Right forelimb (tissue), 1 donor: ENCODE measurements around the gene DAG1.
"Not testable (repeated sequence)": the region's sequence is repeated elsewhere in the genome, so short reads cannot be mapped to it uniquely, and the experiment has no call there.

Source experiments
- DNase-seq: peaks from one replicate; pipeline ENCODE4 v3.0.0-alpha.2; 2018

Gene DAG1

DNA sequence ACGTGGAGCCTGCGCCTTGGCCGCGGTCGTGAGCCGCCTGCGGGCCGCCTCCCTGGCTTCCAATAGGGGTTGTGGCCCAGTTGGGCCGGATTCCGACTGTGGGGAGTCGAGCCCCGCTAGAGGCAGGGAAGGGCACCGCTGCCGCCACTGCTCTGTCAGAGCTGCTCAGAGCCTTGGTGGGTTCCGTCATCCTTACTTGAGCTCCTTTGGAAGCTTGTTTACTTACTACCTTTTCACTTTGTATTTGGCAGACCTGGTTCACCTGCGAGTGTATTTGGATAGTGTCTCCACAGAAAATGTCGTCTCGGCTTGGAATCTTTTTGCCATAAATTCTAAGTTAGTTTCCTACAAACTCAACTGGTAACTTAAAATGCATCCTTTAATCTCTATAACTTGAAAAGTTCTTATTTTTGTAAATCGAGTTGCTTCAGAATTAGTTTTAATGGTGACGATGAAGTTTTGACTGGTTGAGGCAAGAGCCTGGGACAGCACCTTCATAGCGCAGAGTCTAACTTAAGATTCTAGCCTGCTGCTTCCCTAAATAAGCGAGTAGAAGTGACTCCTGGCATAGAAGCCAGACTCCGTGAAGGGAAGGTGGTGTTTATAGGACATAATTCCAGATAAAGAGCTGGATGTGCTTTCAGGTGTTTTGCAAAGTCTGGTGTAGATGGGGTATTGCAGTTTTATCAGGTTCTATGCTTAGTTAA, 800 bp downstream of the DAG1 start:
- no peak for DNase-seq

DNA sequence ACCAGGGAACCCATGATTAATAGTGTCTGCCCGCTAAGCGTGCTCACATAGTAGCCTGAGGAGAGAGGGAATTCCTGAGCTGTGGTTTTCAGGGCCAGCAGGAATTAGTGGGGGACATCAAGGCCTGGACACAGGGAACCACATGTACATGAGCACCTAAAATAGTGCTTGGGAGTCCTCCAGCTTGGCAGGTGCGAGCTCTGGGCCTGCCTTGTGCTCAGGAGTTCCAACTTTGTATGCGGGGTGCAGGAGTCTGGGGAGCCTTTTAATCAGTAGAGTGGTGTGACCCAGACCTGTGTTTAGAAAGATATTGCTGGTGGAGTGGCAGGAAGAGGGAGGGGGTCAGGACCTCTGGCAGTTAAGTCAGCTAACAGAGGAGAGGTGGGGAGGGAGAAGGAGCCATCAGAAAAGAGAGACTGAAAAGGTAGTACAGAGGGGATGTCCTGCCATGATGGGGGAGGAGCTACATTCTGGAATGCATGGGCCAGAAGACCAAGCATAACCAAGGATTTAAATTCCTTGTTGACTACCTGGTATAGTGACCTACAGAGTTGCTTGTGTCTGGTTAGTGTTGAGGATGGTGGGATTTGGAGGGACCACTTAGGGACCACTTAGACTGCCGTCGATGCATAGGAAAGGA, 1.9 kb downstream of the DAG1 start:
- DNase-seq: no peak

DNA sequence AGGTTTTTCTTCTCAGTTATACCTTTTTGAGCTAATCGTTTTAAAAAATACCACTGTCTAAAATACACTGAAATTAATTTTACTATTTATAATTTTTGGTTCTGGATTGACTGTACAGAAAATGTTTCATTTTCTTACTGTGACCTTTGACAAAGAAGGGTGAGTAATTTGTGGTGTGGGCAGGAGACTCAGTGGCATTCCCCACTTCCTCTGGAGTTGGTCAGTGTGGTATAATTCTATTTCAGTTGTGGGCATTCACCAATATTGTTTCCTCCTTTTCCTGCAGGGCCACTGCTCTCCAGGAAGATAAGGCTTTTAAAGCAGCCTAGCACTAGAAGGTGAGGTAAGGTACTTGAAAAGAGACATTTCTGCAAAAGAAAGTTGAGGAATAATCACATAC, 6.5 kb downstream of the DAG1 start:
- no peak for DNase-seq

DNA sequence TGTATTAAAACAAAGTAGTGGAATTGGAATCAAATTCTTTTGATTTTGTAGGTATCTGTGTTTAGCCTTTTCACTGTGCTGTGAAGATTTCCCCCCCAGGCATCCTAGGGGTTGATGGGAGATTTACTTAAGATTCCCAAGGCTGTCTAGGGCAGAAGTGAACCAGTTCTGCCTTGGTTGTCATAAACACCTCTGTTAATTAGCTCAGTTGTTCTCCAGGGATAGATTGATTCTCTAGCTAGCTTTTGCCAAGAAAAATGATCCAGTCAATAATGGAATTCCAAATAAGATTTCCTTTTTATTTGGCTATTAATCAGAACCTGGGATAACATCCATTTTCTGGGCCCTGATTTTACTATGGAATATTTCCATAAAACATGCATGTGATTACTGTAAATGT, 12.7 kb downstream of the DAG1 start:
- DNase-seq: no peak

DNA sequence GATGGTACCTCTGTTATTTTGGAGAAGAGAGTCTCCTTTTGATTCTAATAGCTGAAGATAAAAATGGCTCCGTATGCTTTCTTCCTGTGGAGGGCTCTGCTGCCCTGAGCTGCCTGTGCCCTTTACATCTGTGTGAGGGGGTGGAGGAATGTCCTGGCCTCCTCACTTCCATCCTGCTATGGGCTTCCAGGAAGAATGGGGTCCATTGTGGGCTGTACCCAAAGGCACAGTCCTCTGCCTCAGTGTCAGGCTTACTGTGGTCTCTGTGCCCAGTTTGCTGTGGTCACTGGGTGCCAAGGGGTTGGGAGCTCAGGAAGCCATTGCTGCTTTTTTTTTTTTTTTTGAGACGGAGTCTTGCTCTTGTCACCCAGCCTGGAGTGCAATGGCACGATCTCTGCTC, 14.4 kb downstream of the DAG1 start:
- no peak for DNase-seq

DNA sequence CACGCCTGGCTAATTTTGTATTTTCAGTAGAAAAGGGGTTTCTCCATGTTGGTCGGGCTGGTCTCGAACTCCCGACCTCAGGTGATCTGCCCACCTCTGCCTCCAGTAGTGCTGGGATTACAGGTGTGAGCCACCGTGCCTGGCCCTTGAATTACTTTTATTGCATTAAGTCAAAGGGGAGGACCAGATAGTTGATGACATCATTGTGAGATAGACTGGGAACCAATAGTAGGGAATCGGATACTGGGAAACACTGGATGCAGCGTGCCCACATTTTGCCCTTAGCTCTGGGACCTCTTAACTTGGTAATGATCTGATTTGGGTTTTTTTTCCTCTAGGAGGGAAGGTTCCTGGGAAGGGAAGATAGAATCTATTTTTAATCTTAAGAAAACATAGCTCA, 19.2 kb downstream of the DAG1 start:
- no peak for DNase-seq

DNA sequence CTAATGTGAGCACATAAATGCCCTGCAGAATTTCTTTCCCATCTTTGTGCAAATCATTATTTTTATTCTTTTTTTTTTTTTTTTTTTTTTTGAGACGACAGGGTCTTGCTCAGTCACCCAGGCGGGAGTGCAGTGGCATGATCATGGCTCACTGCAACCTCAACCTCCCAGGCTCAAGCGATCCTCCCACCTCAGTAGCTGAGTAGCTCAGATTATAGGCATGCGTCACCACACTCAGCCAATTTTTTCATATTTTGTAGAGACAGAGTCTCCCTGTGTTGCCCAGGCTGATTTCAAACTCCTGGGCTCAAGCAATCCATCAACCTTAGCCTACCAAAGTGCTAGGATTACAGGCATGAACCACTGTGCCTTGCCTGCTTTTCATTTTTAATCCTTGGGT, 22.9 kb downstream of the DAG1 start:
- DNase-seq: no peak

DNA sequence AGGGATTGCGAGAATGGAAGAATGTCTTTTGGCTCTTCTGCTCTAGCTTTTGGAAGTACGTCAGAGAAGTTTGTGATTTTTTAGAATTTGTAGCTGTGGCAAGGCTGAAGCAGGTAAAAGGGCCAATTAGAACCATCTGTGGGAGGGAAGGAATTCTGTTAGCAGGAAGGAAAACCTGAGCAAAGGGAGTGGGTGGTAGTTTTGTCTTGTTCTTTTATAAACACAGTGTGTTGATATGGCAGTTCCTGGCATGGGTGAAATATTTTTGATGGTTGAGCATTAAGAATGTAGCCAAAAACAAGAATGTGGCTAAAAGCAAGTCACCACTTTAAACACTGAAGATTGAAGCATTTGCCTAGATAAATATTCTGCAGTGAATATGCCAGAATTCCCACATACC, 23.8 kb downstream of the DAG1 start:
- DNase-seq: no peak

DNA sequence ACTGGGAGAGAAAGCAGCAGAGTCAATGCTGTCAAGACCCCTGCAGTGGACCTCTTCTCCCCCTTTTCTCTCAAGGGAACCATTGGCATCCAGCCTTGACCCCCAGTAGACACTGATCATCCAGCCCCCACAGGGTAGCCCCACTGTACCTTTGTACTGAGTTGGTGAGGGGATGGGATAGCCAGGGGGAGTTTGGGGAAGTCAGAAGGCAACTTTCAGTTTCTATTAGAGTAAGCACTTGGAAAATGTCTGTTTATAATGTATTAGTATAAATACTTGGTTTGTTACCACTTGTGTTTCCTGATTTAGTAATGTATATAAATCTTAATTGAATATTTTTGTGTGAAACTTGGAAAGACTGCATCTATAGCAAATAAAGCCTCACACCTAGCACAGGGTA, 25.0 kb downstream of the DAG1 start:
- no peak for DNase-seq

DNA sequence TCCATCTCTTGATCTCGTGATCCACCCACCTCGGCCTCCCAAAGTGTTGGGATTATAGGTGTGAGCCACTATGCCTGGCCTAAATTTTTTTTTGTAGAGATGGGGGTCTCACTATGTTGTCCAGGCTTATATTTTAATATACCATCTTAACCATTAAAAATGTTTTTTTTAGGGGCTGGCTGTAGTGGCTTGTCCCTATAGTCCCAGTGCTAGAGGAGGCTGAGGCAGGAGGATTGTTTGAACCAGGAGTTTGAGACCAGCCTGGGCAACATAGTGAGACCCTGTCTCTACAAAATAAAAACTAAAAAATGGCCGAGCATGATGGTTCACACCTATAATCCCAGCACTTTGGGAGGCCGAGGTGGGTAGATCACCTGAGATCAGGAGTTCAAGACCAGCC, 26.8 kb downstream of the DAG1 start:
- DNase-seq: not testable (repeated sequence)

DNA sequence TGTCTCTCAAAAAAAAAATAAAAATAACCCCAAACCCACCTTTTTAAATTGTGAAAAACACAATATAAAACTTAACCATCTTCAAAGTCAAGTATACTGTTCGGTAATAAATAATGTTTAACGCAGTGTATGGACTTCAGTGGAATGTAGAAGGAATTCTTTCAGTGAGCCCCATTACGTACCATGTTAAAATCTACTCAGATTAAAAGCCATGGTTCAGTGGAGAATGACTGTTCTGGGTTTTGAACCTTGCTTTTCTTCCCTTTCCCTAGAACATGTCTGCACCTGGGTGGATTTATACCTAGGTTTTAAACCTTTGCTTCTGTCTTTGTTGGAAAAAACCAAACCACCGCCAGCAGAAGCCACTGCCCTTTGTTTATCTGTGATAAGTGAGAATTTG, 27.5 kb downstream of the DAG1 start:
- no peak for DNase-seq

DNA sequence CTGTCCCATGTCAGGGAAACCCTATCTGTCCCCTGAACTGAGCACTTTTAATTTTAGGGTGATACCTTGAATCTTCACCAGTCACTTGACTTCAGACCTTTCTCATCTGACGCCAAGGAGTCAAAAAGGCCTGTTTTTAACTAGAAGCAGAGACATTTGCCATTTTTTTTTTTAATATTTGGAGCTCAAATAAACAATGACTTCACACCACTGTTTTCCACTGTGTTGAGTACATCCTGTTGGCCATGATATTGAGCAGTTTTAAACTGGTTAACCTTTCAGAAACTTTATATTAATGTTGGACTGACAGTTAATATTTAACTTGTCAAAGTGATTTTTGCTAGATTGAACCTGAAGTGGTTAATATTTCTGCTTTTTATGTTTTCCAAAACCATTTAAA, 28.2 kb downstream of the DAG1 start:
- DNase-seq: no peak

DNA sequence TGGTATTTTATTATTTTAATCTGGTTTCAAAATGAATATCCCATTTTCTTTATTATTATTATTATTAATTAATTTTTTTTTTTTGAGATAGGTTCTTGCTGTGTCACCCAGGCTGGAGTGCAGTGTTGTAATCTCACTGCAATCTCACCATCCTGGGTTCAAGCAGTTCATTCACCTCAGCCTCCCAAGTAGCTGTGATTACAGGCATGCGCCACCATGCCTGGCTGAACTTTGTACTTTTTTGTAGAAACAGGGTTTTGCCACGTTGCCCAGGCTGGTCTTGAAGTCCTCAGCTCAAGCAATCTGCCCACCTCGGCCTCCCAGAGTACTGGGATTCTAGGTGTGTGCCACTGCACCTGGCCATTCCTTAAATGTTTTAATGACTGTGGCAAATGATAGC, 28.6 kb downstream of the DAG1 start:
- DNase-seq: no peak

DNA sequence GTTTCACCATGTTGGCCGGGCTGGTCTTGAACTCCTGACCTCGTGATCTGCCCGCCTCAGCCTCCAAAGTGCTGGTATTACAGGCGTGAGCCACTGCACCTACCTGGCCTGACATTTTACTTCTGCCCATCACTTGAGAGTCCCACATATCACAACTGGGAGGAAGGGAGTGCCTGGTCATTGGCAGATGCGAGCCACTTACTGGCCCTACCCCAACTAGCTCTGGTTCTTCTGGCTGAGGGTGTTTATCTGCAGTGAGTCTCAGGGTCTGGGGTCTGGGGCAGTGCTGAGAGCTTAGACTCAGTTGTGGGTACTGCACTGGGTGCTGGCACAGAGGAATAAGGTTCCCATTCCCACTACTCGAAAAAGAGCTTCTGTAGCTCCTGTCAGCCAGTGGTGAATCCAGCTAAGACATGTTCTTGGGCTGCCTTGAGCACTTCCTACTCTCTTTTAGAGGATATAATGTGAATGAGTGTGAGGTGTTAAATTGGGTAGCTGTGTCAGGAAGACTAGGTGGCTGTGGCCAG, 30.2 kb downstream of the DAG1 start:
- no peak for DNase-seq

DNA sequence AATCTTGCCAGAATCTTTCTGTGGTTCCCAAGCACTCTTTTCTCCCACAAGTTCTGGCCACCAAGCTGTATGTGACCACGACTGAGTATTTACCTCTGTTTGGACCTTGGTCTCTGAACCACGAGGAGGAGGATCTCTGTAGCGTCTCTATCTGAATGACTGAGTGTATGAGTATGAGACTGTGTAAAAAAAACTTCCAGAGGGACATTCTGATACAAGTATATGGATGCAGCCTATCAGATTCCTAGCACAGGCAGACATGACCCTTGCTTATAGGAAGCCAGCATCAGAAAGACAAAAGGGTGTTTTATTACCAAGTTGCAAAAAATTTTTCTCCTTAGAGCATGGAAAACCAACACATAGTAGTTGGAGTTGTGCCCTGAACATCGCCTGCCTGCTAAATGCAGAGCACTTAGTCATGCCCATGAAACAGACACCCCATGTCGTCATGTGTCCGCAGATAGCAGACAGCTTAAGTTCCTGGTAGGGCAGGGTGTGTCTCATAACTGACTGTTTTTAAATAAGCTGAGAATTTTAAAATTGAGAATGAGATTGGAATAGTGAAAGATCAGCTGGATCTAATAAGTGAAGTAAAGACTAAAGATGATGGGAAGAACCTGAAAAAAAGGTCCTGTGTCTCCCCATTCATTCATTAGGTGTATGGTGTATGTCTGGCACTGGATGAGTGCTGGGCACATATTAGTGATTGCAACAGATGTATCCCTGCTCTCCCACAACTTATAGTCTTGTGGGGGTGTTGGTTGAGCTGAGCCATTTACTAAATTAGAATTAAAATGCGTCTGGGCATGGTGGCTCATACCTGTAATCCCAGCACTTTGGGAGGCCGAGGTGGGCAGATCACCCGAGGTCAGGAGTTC, 30.9 kb downstream of the DAG1 start:
- no peak for DNase-seq

DNA sequence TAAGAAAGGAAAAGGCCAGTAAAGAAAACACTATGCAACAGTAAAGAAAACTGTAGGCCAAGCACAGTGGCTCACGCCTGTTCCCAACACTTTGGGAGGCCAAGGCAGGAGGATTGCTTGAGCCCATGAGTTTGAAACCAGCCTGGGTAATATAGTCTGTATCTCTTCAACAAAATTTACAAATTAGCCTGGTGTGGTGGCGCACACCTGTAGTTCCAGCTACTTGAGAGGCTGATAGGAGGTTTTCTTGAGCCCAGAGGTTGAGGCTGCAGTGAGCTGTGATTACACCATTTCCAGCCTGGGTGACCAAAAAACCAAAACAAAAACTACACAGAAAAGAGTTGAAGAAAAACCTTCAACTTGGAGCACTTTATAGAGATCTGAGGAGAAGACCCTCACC, 31.8 kb downstream of the DAG1 start:
- DNase-seq: no peak

DNA sequence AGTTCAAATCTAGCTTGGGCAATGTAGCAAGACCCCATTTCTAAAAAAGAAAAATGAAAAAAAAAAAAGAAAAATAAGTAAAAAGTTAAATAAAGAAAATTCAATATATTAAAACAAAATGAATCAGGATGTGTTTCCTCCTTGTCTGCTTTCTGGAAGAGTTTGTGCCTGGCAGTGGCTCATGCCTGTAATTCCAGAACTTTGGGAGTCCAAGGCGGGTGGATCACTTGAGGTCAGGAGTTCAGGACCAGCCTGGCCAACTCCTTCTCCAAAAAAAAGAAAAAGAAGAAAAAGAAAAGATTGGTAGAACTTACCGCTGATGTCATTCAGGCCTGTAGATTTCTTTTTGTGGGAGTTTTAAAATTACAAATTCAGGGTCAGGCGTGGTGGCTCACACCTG, 36.8 kb downstream of the DAG1 start:
- DNase-seq: no peak

DNA sequence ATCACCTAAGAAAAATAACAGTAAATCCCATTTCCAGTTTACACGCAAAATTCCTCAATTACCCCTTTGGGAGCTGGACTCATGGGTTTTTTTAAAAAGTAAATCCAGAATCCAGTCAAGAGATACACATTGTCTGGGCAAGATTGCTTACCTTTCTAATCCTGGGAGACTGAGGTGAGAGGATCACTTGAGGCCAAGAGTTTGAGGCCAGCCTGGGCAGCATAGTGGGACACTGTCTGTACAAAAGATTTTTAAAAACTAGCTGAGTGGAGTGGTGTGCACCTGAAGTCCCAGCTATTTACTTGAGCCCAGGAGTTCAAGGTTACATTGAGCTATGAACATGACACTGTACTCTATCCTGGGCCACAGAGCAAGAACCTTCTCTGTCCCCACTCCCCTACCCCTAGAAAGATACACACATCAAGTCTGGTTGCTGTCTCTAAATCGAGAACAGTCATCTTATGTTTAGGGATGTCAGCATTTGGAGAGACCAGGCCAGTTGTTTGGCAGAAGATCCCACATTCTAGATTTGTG, 39.0 kb downstream of the DAG1 start:
- DNase-seq: no peak

DNA sequence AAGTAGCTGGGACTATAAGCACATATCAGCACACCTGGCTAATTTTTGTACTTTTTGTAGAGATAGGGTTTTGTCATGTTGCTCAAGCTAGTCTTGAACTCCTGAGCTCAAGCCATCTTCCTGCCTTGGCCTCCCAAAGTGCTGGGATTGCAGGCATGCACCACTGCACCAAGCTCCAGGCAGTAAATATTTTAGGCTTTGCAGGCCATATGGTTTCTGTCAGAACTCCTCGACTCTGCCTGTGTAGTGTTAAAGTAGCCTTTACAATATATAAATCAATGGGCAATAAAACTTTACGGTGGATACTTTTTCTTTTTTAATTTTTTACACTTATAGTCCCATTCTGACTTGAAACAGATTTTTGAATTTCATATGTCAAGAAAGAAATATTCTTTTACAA, 41.6 kb downstream of the DAG1 start:
- no peak for DNase-seq

DNA sequence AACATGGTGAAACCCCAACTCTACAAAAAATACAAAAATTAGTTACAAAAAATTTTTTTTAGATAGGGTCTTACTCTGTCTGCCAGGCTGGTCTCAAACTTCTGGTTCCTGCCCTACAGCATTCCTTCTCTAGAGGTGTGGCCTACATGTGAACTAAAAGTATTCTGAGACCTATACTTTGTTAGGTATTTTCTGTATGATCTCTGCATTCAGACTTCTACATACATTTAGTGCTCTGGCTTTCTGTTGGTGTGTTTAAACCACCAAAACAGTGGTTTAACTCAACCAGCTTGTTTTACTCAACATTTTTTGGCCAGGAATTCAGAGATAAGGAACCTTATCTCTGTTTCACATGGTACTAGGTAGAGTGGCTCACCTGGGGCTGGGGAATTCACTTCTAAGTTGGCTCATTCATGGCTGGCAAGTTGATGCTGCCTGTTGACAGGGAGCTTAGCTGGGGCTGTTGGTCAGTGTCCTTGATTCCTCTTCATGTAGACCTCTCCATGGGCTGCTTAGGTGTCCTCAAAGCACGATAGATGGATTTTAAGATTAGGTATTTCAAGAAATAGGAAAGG, 42.8 kb downstream of the DAG1 start:
- DNase-seq: no peak

DNA sequence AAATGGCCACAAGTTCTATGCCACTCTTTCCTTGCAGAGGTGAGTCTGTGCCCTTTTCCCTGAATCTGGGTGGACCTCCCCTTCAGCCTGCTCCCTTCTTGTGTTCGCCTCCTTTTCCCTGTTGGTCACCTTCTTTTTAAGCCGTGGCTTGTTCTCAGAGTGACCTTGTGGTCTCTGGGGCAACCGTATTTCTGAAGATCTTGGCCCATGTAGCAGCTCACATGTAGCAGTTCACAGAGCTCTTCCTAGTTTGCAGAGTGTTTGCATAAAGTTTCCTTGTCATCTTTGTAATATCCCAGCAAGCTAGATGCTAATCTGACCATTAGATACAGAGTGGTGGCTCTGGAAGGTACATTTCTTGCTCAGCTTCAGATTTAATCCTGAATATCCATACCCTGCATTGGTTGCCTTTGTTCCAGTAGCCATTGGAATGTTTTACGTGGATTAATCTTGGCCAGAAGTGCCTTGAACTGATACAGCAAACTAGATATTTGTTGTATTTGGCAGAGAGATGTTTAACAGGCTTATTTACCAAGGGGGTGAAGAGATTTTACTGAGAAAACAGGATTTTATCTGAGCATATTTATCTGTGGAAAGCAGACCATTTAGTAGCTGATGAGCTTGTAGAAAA, 43.5 kb downstream of the DAG1 start:
- no peak for DNase-seq

DNA sequence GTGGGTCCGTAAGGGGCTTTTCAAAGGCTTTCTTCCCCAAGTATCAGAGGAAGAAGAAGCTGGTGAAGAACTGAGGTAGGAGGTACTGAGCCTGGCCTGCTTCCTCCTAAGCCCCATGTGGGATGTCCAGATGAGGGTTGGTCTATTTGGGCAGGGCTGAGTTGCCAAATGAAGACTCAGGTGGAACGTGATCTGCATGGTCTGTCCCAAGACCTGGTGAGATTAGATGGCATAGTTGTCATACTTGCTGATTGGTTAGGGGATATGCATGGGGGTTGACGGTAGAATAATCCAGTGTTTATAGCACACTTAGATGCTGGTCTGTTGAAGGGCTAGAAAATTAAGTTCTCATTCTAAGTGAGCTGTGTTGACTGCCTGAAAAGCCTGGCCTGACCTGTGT, 47.9 kb downstream of the DAG1 start:
- DNase-seq: no peak

DNA sequence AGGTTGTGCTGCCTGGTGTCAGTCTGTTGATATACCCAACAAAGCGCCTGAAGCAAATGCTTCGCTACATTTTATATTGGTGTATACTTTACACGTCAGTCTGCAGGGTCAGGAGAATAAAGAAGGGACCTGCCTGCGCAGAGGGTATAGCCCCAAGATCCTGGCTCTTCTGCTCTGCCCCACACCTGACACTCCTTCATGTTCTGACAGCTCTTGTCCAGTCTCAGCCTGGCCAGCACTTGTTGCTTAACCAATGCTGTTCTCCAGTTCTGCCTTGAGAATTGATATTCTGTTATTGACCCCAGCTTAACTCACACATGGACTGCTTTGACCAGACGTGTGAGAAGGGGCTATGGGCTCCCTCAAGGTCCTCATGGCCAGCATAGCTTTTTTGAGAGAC, 48.4 kb downstream of the DAG1 start:
- no peak for DNase-seq
